ENCODE measurements around the gene KCNC2.

The KCNC2 gene

GRCh38 chr12:75115748-75116147, 93.9 kb downstream of the KCNC2 start:
- H3K9me2 ChIP-seq (replicated peaks; ENCODE audit: insufficient read depth, low read length), result no peaks in the 10 kb centered on the region
- H3K27me3 ChIP-seq (replicated peaks; ENCODE audit: insufficient read depth, low read length), result no peaks in the 10 kb centered on the region
- no peak overlapping the region for H3K4me3 ChIP-seq (ENCODE audit: low read length)
- no peak overlapping the region for H3K4me2 ChIP-seq (ENCODE audit: low read depth, low read length)
- no peak for DNase-seq
- H3K27ac ChIP-seq (ENCODE audit: low read length), result no peak overlapping the region
- H2AFZ ChIP-seq (ENCODE audit: low read length), result no peak overlapping the region
- no peaks in the 10 kb centered on the region for H3K36me3 ChIP-seq (replicated peaks; ENCODE audit: insufficient read depth, low read length)
- no peaks in the 10 kb centered on the region for H4K20me1 ChIP-seq (ENCODE audit: insufficient read depth, low read length)
- no peak for TF ChIP-seq EZH2phosphoT487 (IDR thresholded peaks at IDR 0.05; ENCODE audit: low read length)
- no peak for TF ChIP-seq EZH2 (optimal IDR thresholded peaks at IDR 0.05; ENCODE audit: low read depth, low read length)
- TF ChIP-seq CTCF (IDR thresholded peaks at IDR 0.05; ENCODE audit: low read length), result no peak
- H3K9ac ChIP-seq (ENCODE audit: low read length), result no peak overlapping the region
- H3K9me3 ChIP-seq (replicated peaks; ENCODE audit: insufficient read depth, low read length), result no peaks in the 10 kb centered on the region
- no peaks in the 10 kb centered on the region for H3K79me2 ChIP-seq (ENCODE audit: low read length)
- no peaks in the 10 kb centered on the region for H3K4me1 ChIP-seq (ENCODE audit: low read length)
- no peaks in the 10 kb centered on the region for H3F3A ChIP-seq (ENCODE audit: insufficient read depth, low read length)

GRCh38 chr12:75103822-75104221, 105.8 kb downstream of the KCNC2 start:
- Histone ChIP-seq H3K4me1 (ENCODE audit: low read length) (peaks cover 16% of the 10 kb centered on the region), H4K20me1 (ENCODE audit: insufficient read depth, low read length) (no peaks in the 10 kb centered on the region), H3K9me2 (replicated peaks; ENCODE audit: insufficient read depth, low read length) (no peaks in the 10 kb centered on the region), H3K79me2 (ENCODE audit: low read length) (no peaks in the 10 kb centered on the region), H3K4me2 (ENCODE audit: low read depth, low read length) (no peak overlapping the region), H3F3A (ENCODE audit: insufficient read depth, low read length) (no peaks in the 10 kb centered on the region), H3K36me3 (replicated peaks; ENCODE audit: insufficient read depth, low read length) (no peaks in the 10 kb centered on the region), H3K9ac (ENCODE audit: low read length) (no peak overlapping the region), H3K9me3 (replicated peaks; ENCODE audit: insufficient read depth, low read length) (no peaks in the 10 kb centered on the region), H3K4me3 (ENCODE audit: low read length) (no peak overlapping the region), H3K27me3 (replicated peaks; ENCODE audit: insufficient read depth, low read length) (no peaks in the 10 kb centered on the region), H3K27ac (ENCODE audit: low read length) (no peak overlapping the region), H2AFZ (ENCODE audit: low read length) (no peak overlapping the region)
- DNase-seq, result no peak
- TF ChIP-seq EZH2phosphoT487 (IDR thresholded peaks at IDR 0.05; ENCODE audit: low read length) (no peak), CTCF (IDR thresholded peaks at IDR 0.05; ENCODE audit: low read length) (no peak), EZH2 (optimal IDR thresholded peaks at IDR 0.05; ENCODE audit: low read depth, low read length) (no peak)

GRCh38 chr12:75101781-75102180, 107.9 kb downstream of the KCNC2 start:
- Histone ChIP-seq H4K20me1 (ENCODE audit: insufficient read depth, low read length) (no peaks in the 10 kb centered on the region), H3F3A (ENCODE audit: insufficient read depth, low read length) (no peaks in the 10 kb centered on the region), H3K27ac (ENCODE audit: low read length) (no peak overlapping the region), H3K9me3 (replicated peaks; ENCODE audit: insufficient read depth, low read length) (no peaks in the 10 kb centered on the region), H3K9ac (ENCODE audit: low read length) (no peak overlapping the region), H3K27me3 (replicated peaks; ENCODE audit: insufficient read depth, low read length) (no peaks in the 10 kb centered on the region), H3K9me2 (replicated peaks; ENCODE audit: insufficient read depth, low read length) (no peaks in the 10 kb centered on the region), H3K79me2 (ENCODE audit: low read length) (no peaks in the 10 kb centered on the region), H2AFZ (ENCODE audit: low read length) (no peak overlapping the region), H3K36me3 (replicated peaks; ENCODE audit: insufficient read depth, low read length) (no peaks in the 10 kb centered on the region), H3K4me1 (ENCODE audit: low read length) (peaks cover 18% of the 10 kb centered on the region), H3K4me2 (ENCODE audit: low read depth, low read length) (no peak overlapping the region), H3K4me3 (ENCODE audit: low read length) (no peak overlapping the region)
- no peak for DNase-seq
- TF ChIP-seq EZH2phosphoT487 (IDR thresholded peaks at IDR 0.05; ENCODE audit: low read length), result no peak
- no peak for TF ChIP-seq CTCF (IDR thresholded peaks at IDR 0.05; ENCODE audit: low read length)

Measured in MM.1S (cell line).